Trophoblast cell (in vitro differentiated cells and primary cell): ENCODE data around the gene TRMT1.
A peak's percentile ranks its signal among the peaks of the same experiment; 100 is the strongest.

Source experiments
- DNase-seq, 2 donors: peaks; one replicate each; pipeline ENCODE4 v3.0.0-alpha.2; 2016
- H2AFZ ChIP-seq: 2 replicates; pipeline ENCODE4 v1.6.1; 2013; ENCODE audit warnings: low read length, moderate library complexity, mild to moderate bottlenecking; ENCODE audit not compliant: insufficient read depth, poor library complexity
- H2AK5ac ChIP-seq: 2 replicates; pipeline ENCODE4 v1.6.1; 2013; ENCODE audit warnings: mild to moderate bottlenecking, low read length
- H2BK120ac ChIP-seq: 2 replicates; pipeline ENCODE4 v1.6.1; 2013; ENCODE audit warnings: low read length, mild to moderate bottlenecking, moderate library complexity; ENCODE audit not compliant: insufficient read depth, poor library complexity
- H2BK12ac ChIP-seq: 2 replicates; pipeline ENCODE4 v1.6.1; 2013; ENCODE audit warnings: mild to moderate bottlenecking, low read length, moderate library complexity
- H2BK5ac ChIP-seq: 2 replicates; pipeline ENCODE4 v1.6.1; 2013; ENCODE audit warnings: low read length, low read depth, moderate library complexity, mild to moderate bottlenecking; ENCODE audit not compliant: poor library complexity
- H3K14ac ChIP-seq: 2 replicates; pipeline ENCODE4 v1.6.1; 2013; ENCODE audit warnings: mild to moderate bottlenecking, low read length
- H3K18ac ChIP-seq: 2 replicates; pipeline ENCODE4 v1.6.1; 2013; ENCODE audit warnings: mild to moderate bottlenecking, low read length
- H3K23ac ChIP-seq: 2 replicates; pipeline ENCODE4 v1.6.1; 2013; ENCODE audit warnings: low read length
- H3K27ac ChIP-seq: 2 replicates; pipeline ENCODE4 v1.5.1; 2013; ENCODE audit warnings: low read depth, mild to moderate bottlenecking, inconsistent platforms, low read length, moderate library complexity
- H3K27me3 ChIP-seq: 2 replicates; pipeline ENCODE4 v1.6.1; 2013; ENCODE audit warnings: inconsistent platforms, mild to moderate bottlenecking, low read length, moderate library complexity; ENCODE audit not compliant: insufficient read depth
- H3K36me3 ChIP-seq, 2 experiments: 1 replicate in 1 of 2; 2 replicates in 1 of 2; pipeline ENCODE4 v1.6.1; 2013; ENCODE audit warnings: low read length in 2 of 2, mild to moderate bottlenecking in 2 of 2, moderate library complexity in 1 of 2; ENCODE audit not compliant: insufficient read depth in 2 of 2, control insufficient read depth in 1 of 2
- H3K4ac ChIP-seq: 2 replicates; pipeline ENCODE4 v1.6.1; 2013; ENCODE audit warnings: low read depth, mild to moderate bottlenecking, low read length, moderate library complexity
- H3K4me1 ChIP-seq, 2 experiments: 1 replicate in 1 of 2; 2 replicates in 1 of 2; pipeline ENCODE4 v1.6.1; 2013; ENCODE audit warnings: low read length in 2 of 2, mild to moderate bottlenecking in 2 of 2, moderate library complexity in 1 of 2; ENCODE audit not compliant: insufficient read depth in 2 of 2, control insufficient read depth in 1 of 2
- H3K4me2 ChIP-seq: 2 replicates; pipeline ENCODE4 v1.6.1; 2013; ENCODE audit warnings: inconsistent platforms, mild to moderate bottlenecking, low read length, moderate library complexity
- H3K4me3 ChIP-seq: 2 replicates; pipeline ENCODE4 v1.5.1; 2013; ENCODE audit warnings: mild to moderate bottlenecking, low read depth, low read length, inconsistent platforms
- H3K79me1 ChIP-seq: one replicate; pipeline ENCODE4 v1.6.1; 2013; ENCODE audit warnings: low read length
- H3K79me2 ChIP-seq: 2 replicates; pipeline ENCODE4 v1.6.1; 2013; ENCODE audit warnings: low read length, mild to moderate bottlenecking; ENCODE audit not compliant: control insufficient read depth, insufficient read depth, poor library complexity
- H3K9ac ChIP-seq: 2 replicates; pipeline ENCODE4 v1.6.1; 2013; ENCODE audit warnings: mild to moderate bottlenecking, low read length
- H3K9me3 ChIP-seq: 2 replicates; pipeline ENCODE4 v1.6.1; 2013; ENCODE audit warnings: low read depth, mild to moderate bottlenecking, control low read depth, inconsistent platforms, low read length; ENCODE audit not compliant: insufficient read depth
- H4K12ac ChIP-seq: 2 replicates; pipeline ENCODE4 v1.6.1; 2013; ENCODE audit warnings: low read depth, mild to moderate bottlenecking, low read length, moderate library complexity
- H4K8ac ChIP-seq: 2 replicates; pipeline ENCODE4 v1.6.1; 2013; ENCODE audit warnings: low read depth, mild to moderate bottlenecking, low read length, moderate library complexity
- H4K91ac ChIP-seq: one replicate; pipeline ENCODE4 v1.6.1; 2013; ENCODE audit warnings: low read depth, mild to moderate bottlenecking, low read length, moderate library complexity
- WGBS: extraction: QIAGEN DNeasy Blood & Tissue Kit; methylation state at CpG from one replicate; pipeline ENCODE4 v1.1.7; 2013; ENCODE audit warnings: missing lambda C conversion rate; ENCODE audit not compliant: insufficient read length, insufficient coverage; ENCODE audit errors: extremely low coverage; 5-methylcytosine and 5-hydroxymethylcytosine counted together

TRMT1 gene

DNA sequence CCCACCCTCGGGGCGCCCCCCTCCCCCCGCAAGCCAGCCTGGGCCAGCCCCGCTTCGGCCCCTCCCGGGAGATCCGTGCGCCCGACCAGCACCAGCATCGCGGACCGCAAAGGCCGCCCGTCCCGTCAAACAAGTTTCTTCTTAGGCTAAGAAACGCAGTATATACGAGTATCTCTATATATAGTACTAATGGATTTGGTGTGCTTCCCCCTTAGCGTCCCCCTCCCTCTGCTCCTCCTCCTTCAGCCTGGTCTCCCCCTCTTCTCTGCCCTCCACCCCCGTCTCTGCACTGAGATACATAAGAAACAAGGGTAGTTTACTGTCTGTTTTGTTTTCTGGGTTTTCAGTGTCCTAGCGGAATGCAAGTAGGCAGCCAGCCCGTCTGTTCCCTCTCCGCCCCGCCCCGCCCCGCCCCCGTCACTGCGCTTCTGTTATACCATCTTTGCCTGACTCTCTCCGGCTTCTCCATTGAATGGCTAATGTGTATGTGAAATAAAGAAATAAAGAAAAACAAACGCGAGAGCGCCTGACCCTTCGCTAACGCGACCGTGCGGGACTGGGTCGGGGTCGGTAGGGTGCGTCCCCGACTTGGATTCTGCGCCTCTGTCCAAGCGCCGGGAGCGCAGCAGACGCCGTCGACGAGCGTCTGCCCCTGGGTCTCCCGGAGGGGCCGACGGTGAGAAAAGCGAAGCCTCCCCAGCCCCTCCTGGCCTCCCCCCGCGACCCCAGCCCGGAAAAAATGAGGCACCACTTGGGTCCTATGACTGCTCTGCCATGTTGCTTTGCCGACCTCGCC lies 18.1 kb downstream of the TRMT1 start:
- H4K8ac ChIP-seq, result no peak overlapping the region
- H2AK5ac ChIP-seq, result no peak overlapping the region
- no peak overlapping the region for H3K18ac ChIP-seq
- H4K91ac ChIP-seq, result no peak overlapping the region
- no peak overlapping the region for H3K4ac ChIP-seq
- peaks cover 12 to 14% of the 10 kb centered on the region in 2 experiments for H3K4me1 ChIP-seq
- H3K9me3 ChIP-seq, result peaks cover 8% of the 10 kb centered on the region
- no peak overlapping the region for H2BK5ac ChIP-seq
- no peak overlapping the region for H2BK12ac ChIP-seq
- no peak overlapping the region for H3K27ac ChIP-seq
- H4K12ac ChIP-seq, result no peak overlapping the region
- H3K23ac ChIP-seq, result no peak overlapping the region
- no peaks in the 10 kb centered on the region for H3K36me3 ChIP-seq
- peaks cover 5% of the 10 kb centered on the region for H3K79me1 ChIP-seq
- no peak overlapping the region for H2BK120ac ChIP-seq
- no peak overlapping the region for H3K4me3 ChIP-seq
- peaks cover 62% of the 10 kb centered on the region for H3K27me3 ChIP-seq
- DNase-seq, result peak in 1 of 2 donors; percentile 31
- H3K79me2 ChIP-seq, result no peaks in the 10 kb centered on the region
- no CpG with 5 or more reads among the region's 58 CpGs for WGBS
- no peak overlapping the region for H3K14ac ChIP-seq
- no peak overlapping the region for H2AFZ ChIP-seq
- H3K9ac ChIP-seq, result no peak overlapping the region
- peak overlapping the region; percentile 33 for H3K4me2 ChIP-seq

DNA sequence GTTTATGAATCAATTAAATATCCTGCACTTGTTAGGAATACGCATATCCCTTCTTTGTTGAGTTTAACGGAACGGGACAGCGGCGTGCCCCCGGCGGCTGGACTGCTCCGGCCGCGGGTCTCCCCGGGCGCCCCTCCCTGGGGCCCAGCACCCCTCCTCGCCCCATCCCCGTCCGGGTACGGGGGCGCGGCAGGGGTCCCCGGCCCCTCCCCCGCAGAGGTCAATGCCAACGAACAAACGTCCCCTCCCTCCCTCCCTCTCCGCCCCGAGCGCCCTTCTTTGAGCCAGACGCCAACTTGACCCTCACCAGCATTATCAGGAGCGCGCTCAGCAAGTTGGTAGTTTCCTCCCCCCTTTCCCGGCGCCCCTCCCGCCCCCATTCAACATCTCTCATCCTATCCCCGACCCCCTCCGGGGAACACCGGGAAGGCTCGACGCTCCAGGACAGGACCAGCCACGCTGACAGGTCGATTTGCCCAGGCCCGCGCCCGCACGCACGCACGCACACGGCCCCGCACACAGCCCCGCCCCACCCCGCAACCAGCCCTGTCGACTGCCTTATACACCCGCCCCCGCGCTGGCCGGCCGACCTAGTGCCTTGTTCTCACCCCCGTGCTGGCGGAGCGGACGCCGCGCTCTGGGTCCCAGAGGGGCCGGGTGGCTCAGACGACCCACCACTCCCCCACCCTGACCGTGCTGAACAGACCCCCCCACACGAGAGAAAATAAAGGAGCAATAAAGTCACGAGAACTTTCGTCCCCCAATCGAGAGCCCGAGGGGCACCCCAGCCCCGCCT lies 18.9 kb downstream of the TRMT1 start:
- no CpG with 5 or more reads among the region's 69 CpGs for WGBS
- no peak for DNase-seq
- H2BK120ac ChIP-seq, result no peak overlapping the region
- no peak overlapping the region for H2BK5ac ChIP-seq
- peaks cover 9 to 10% of the 10 kb centered on the region in 2 experiments for H3K4me1 ChIP-seq
- no peak overlapping the region for H3K4ac ChIP-seq
- peaks cover 10% of the 10 kb centered on the region for H3K9me3 ChIP-seq
- no peaks in the 10 kb centered on the region for H3K36me3 ChIP-seq
- no peak overlapping the region for H2BK12ac ChIP-seq
- H3K27me3 ChIP-seq, result peaks cover 62% of the 10 kb centered on the region
- H3K4me2 ChIP-seq, result no peak overlapping the region
- H4K12ac ChIP-seq, result no peak overlapping the region
- no peak overlapping the region for H2AK5ac ChIP-seq
- no peak overlapping the region for H4K91ac ChIP-seq
- H3K79me2 ChIP-seq, result no peaks in the 10 kb centered on the region
- H3K79me1 ChIP-seq, result peaks cover 3% of the 10 kb centered on the region
- H3K18ac ChIP-seq, result no peak overlapping the region
- H3K9ac ChIP-seq, result no peak overlapping the region
- H2AFZ ChIP-seq, result no peak overlapping the region
- H3K23ac ChIP-seq, result no peak overlapping the region
- no peak overlapping the region for H4K8ac ChIP-seq
- H3K27ac ChIP-seq, result no peak overlapping the region
- H3K4me3 ChIP-seq, result no peak overlapping the region
- H3K14ac ChIP-seq, result no peak overlapping the region

DNA sequence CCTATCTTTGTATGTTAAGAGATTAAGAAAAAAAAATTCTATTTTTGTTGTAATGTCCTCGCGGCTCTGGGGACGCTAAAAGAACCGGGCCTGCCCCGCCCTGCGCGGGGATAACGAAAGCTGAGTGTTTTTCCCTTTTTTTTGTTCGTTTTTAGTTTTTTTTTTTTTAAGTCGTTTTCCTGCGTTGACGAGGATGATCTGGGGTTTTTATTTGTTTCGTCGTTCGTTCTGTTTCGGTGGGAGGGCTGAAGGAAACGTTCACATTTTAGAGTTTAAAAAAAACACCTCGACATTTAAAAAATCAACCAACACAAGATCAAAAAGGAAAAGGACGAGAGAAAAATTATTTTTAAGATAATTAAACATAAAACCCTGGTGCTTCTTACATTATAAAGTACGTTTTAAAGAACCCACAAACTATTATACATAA lies 19.5 kb downstream of the TRMT1 start:
- Histone ChIP-seq H3K27ac (no peak overlapping the region), H3K4me1 (peaks cover 5 to 8% of the 10 kb centered on the region in 2 experiments), H2AFZ (no peak overlapping the region), H3K79me1 (no peaks in the 10 kb centered on the region), H2BK5ac (no peak overlapping the region), H3K9me3 (peaks cover 10% of the 10 kb centered on the region), H3K18ac (no peak overlapping the region), H4K91ac (no peak overlapping the region), H3K27me3 (peaks cover 62% of the 10 kb centered on the region), H3K4ac (no peak overlapping the region), H3K14ac (no peak overlapping the region), H3K9ac (no peak overlapping the region), H2BK120ac (no peak overlapping the region), H2BK12ac (no peak overlapping the region), H3K79me2 (no peaks in the 10 kb centered on the region), H4K8ac (no peak overlapping the region), H3K23ac (no peak overlapping the region), H2AK5ac (no peak overlapping the region), H3K36me3 (no peaks in the 10 kb centered on the region), H4K12ac (no peak overlapping the region), H3K4me2 (no peak overlapping the region), H3K4me3 (no peak overlapping the region)
- WGBS, result no CpG with 5 or more reads among the region's 20 CpGs
- no peak for DNase-seq

- no peak overlapping the region for H3K23ac ChIP-seq
- no peak overlapping the region for H4K91ac ChIP-seq
- no CpG with 5 or more reads among the region's 44 CpGs for WGBS
Observed at GRCh38 chr19:13095934-13096927, 20.3 kb downstream of the TRMT1 start.

More at GRCh38 chr19:13095934-13096927, 20.3 kb downstream of the TRMT1 start:
- Histone ChIP-seq H3K14ac (no peak overlapping the region), H3K36me3 (no peaks in the 10 kb centered on the region), H3K79me2 (no peaks in the 10 kb centered on the region), H3K4me2 (no peak overlapping the region), H3K4me1 (peaks cover 5 to 8% of the 10 kb centered on the region in 2 experiments), H3K27me3 (peaks cover 66% of the 10 kb centered on the region), H2BK5ac (no peak overlapping the region), H2BK12ac (no peak overlapping the region), H3K9ac (no peak overlapping the region), H4K12ac (no peak overlapping the region), H3K27ac (no peak overlapping the region), H3K4ac (no peak overlapping the region), H3K9me3 (peaks cover 10% of the 10 kb centered on the region), H3K4me3 (no peak overlapping the region), H3K79me1 (no peaks in the 10 kb centered on the region), H3K18ac (no peak overlapping the region), H2AFZ (no peak overlapping the region), H2AK5ac (no peak overlapping the region), H2BK120ac (no peak overlapping the region), H4K8ac (no peak overlapping the region)
- DNase-seq, result peak in 1 of 2 donors; percentile 38
